Fibroblast of peridontal ligament (primary cell): ENCODE results near the gene JMJD6.
"Not testable (repeated sequence)": the region's sequence is repeated elsewhere in the genome, so short reads cannot be mapped to it uniquely, and the experiment has no call there.

Experiments
- DNase-seq: peaks from one replicate; pipeline ENCODE4 v3.0.0-alpha.2; 2010; ENCODE audit errors: extremely low read depth

The JMJD6 gene

DNA sequence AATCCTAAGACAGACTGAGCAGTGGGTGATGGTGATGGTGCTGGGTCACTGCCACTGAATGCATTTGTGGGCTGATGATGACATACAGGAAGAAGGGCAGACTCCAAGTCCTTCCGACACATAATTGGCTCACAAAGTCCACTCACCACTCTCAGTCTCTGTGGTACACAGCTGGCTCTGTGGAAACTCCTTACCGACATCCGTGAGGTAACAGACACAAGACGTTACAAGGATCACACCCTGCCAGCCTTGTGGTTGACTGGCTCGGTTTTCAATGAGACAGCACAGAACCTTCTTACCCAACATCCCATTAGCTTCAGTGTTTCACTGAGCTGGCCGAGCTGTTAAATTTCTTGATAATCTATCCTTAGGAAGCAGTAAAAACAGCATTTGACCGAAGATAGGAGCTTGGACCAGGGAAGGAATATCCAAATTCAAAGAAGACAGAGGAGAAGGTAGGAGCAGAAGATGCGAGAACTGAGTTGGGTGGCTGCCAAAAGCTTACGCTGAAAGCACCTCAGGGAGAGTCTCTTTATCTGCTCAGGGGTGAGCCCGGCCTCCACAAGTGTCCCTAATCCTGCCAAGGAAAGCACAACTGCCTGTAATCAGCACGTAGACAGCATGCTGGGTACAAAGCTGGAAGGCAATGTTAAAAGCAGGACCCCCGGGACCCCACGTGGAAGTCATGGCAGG is 10.1 kb downstream of the JMJD6 start:
- peak; percentile 99 for DNase-seq

DNA sequence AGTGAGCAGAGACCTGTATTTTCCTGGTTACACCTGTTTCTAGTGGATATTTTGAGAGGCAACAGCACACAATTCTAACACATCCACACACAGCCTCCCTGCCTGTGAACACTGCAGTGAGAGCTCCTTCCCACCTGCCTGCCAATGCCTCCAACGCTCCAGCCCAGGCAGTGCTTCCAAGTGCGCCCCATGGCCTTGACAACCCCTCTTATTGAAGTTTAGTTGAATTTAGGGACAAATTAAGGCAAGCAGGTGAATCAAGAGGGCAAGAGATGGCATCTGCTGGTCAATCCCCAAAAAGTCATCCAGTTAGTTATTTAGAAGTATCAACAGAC is 10.9 kb downstream of the JMJD6 start:
- DNase-seq: no peak

DNA sequence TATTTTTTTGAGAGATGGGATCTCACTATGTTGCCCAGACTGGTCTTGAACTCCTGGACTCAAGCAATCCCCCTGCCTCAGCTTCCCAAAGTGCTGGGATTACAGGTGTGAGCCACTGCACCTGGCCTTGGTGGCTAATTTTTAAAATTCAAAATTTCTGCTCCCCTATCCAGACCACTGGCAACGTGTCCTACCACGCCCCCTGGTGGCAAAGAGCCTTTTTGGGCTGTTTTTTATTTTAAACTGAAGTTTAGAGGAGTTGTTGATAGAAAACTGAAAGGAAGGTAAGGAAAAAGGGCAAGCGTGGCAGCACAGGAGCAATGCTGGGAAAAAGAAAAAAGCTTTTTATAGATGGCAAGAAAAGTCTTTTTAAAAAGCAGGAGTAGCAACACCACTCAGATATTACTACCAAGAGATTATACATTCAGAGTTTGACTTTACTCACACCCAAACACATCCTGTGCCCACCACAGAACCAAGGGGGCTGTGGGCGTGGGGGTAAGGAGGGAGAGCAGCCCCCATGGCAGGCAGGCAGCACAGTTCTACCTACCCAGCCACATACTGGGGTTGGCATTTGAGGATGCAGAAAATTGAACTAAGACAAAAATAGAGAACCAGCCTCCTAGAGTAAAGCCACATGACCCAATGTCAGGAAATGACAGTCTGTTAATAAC is 11.4 kb downstream of the JMJD6 start:
- peak; percentile 73 for DNase-seq

DNA sequence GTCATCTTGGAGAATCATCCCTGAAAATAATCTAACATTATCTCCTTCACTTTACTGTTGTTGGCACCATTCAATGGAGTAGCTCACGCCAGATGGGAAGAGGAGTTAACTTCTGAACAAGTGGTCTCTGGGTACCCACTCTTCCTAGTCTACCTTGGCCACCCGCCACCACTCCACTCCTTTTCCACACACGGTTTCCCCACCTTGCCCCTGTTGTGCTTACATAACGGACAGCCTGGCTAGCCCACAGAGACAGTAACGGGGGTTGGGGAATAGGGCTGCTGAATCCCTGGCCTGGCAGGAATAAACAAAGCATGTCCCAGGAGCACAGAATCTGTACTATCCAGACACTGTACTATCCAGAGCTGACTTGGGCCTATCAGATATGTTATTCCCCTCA is 12.1 kb downstream of the JMJD6 start:
- DNase-seq: no peak

DNA sequence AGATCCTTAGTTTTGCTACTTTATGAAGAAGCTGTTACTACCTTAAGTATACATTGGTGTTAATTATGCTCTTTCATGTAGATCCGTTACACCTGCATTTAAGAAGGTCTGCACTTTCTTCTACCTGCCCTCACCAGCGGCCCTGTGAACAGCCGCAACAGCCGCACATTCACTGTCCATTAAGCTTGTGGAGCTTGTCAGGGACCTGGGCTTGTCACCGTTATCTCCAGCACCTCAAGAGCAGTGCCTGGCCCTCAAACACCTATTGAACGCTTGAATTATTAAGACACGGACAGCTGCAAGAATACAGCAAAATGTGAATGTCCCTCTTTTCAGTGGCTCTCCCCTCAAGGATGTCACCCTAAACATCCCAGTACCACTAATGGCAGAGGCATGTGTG is 12.6 kb downstream of the JMJD6 start:
- DNase-seq: no peak

DNA sequence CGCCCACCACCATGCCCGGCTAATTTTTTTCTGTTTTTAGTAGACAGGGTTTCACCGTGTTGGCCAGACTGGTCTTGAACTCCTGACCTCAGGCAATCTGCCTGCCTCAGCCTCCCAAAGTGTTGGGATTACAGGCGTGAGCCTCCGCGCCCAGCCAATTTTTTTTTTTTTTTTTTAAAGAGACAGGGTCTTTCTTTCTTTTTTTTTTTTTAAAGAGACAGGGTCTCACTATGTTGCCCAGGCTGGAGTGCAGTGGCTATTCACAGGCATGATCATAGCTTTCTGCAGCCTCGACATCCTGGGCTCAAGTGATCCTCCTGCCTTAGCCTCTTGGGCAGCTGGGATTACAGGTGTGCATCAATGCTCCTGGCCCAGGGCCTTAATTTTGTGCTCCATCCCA is 14.1 kb downstream of the JMJD6 start:
- not testable (repeated sequence) for DNase-seq

DNA sequence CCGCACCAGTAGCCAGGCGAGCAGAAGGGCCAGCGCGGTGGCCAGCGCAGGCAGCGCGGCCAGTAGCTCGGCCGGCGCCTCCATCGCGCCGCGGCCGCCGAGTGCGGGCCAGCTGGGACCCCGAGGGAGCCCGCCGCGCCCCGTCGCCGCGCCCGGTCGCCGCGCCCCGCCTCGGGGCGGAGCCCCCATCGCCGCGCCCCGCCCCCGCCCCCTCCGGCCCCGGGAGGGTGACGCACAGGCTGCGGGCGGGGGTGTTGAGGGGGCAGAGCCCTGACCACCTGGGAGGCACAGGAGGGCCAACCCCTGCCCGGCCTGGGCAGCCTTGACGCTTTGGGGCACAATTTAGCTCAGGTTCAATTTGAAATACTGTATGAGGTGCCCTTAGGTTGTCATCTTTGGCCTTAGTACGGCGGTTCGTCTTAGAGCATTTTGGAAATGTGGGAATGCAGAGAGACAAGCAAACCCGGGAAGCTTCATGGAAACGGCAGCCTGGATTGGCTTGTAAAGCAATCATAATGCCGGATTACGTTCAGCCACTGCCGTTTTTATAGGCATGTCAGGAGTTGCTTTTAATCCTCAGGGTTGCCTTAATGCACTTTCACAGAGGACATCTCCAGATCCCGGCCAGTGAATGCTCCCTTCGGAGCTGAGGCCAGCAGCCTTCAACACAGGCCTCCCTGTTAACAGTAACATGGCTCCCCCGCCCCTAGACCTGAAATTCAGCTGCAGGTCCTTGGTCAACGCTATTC is 15.4 kb downstream of the JMJD6 start, which contains the start of gene MXRA7:
Gene MXRA7, minus strand, starts transcription at position 103 of the 749 bp plus-strand sequence. Its CDS starts 19 bp downstream, at position 84.
- peak; percentile 42 for DNase-seq

DNA sequence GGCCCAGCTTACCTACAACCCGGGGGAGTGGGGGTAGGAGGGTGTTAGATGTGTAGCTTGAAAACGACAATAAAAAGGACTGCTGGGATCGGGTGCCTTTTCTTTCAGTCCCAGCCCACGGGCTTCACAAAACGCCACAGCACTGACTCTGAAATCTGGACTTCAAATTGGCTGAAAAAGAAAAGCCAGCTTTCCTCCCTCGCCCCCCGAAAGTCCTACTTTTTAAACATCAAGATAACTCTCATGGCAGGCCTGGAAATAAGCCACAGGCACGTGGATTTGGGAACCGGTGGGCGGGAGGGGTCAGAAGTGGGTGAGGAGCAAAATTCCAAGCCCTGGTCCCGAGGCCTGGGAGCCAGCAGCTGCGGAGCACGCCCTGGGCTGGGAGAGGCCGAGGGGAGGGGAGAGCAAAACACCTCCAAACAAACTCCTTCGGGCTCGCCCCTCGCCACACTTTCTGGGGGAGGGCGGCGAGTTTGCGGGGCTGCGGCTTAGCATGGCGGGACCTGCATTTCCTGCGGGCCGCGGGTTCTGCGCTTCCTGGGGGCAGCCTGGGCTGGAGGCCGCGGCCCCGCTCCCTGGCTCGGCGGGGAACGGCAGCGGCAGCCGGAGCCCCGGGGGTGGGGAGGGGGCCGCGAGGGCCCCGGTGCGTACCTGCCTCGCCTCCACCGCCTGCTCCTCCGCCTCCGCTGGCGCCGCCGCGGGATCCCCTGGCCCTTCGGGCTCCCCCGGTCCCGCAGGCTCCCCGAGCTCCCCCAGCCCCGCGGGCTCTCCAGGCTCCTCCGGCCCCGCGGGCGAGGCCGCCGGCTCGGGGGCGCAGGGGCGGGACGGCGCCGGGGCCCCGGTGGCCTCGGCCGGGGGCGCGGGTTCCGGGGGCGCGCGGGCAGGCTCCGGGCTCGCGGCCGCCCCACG is 16.2 kb downstream of the JMJD6 start:
- DNase-seq: peak; percentile 44

DNA sequence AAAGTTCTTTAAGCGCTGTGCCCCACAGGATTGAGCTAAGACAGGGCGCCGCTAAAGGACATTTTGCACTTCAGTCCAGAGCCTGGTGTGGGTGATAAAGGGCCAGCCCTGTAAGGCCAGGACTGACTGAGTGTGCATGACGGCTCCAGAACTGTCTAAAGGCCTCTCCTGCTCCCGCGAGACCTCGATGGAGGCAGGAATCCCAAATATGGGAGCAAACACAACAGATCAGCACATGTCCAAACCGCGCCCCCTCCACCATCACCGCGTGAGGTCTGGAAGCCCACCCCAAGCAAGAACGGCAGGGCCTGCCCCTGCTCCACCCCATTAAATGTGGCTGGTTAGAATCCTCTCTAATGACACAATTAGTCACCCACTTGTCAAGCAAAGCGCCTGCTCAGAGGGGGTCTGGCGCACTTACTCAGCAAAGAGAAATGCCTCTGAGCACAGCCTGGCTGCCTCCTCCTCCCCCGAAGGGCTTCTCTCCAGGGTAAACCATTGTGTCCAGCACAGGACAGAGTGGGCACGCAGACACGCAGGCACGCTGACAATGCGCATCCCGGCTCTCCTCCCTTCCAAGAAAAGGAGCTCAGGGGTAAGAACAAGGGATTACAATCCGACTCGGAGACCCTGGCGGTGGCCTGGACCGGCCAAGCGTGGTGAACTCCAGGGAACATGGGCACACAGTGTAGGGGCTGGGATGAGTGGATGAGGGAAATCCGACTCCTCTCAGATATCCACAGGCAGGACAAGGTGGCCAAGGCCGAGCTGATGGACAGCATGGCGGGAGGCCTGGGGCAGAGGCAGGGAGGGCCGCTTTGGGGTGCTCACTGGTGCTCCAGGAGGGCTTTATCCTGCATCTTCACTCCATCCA is 17.1 kb downstream of the JMJD6 start:
- peak; percentile 93 for DNase-seq

DNA sequence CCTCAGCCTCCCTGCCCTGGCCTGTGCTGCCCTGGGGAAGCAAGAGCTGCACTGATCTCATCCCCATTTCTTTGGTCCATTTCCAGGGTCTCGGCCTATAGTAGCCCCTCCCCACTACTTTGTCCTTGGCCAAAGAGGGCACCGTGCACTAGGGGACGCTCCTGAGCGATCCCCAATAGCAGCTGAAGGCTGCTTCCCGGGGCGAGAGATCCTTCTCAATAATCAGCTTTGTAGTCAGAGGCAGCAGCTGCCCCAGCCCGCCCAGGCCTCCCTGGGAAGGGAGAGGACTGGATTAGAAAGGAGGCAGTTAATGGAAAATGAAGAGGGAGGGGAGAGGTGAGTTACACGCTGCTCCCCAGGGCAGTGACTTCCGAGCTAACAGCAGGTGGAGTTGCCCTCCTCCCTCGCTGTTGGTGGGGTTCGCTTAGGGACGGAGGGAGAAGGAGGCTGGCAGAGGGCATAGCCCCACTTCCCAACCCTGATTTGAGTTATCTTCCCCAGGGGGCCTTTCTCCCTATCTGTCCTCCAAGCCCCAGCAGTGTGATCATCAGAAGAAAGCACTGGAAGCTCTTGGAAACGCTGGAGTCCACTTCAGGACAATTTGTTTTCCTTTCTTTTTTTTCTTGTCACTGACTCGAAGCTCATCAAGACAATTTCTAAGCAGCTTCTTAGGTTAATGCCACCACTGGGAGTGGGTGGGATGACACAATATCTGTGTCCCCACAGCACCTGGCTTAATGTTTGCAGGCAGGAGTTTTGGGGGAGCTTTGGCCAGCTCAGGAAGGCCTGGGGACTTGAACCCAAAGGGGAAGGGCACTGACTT is 18.2 kb downstream of the JMJD6 start:
- DNase-seq: no peak

DNA sequence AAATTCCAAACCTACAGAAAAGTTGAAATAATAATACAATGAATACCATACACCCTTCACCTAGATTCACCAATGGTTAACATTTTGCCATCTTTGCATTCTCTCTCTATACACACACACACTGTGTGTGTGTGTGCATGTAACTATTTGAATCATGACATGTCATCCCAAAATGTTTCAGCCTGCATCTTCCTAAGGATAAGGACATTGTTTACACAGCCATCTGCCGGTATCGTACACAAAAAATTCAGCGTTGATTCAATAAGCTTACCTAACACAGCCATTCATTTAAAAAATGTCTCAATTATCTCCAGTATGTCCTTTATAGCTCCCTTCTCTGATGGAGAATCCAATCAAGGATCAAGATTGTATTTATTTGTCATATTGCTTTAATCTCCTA is 19.6 kb downstream of the JMJD6 start:
- DNase-seq: no peak

DNA sequence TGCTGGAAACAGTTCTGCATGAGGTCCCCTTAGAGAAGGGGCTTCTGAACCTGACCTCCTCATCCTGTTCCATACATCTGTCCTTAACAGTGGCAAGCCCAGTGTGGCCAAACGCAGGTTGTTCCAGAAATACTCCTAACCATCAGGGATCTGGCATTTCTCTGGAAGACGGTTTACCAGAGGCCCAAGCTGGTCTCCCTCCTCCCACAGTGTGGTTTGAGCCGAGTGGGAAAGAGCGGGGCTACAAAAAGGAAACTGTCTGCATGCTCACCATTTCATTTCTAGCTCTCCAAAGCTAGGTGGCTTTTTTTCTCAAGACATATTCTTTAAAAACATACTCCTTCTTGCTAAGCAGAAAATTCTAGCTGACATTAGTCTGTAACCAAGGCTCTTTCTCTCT is 21.6 kb downstream of the JMJD6 start:
- no peak for DNase-seq

DNA sequence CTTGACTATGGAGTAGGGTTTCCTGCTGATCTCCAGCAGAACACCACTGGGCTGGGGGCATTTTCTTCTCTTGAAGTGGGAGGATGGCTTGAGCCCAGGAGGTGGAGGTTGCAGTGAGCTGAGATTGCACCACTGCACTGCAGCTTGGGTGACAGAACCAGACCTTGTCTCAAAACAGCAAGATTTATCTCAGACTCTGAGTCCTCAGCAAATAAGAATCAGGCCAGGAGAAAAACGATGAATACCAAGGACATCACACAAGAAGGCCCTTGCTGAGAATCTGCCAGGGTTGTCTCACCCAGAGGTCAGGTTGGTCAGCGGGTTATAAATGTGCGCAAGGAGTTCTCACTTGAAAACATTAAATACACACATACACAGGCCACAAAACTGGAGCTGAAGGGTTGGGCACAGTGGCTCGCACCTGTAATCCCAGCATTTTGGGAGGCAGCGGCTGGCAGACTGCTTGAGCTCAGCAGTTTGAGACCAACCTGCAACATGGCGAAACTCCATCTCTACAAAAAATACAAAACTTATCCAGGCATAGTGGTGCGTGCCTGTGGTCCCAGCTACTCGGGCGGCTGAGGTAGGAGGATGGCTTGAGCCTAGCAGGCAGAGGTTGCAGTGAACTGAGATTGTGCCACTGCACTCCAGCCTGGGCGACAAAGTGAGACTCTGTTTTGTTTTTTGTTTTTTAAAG is 23.3 kb downstream of the JMJD6 start:
- no peak for DNase-seq

DNA sequence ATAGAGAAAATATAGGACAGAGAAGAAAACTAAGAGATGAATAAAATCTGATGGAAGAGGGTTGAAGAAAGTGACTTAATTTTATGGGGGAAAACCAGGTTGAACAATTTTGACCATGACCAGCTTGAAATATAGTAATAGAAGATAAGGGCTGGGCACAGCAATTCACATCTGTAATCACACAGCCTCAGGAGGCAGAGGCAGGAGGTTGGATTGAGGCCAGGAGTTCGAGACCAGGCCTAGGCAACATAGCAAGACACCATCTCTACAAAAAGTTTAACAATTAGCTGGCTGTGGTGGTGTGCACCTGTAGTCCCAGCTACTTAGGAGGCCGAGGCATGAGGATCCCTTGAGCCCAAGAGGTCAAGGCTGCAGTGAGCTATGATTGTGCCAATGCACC is 24.3 kb downstream of the JMJD6 start:
- no peak for DNase-seq

DNA sequence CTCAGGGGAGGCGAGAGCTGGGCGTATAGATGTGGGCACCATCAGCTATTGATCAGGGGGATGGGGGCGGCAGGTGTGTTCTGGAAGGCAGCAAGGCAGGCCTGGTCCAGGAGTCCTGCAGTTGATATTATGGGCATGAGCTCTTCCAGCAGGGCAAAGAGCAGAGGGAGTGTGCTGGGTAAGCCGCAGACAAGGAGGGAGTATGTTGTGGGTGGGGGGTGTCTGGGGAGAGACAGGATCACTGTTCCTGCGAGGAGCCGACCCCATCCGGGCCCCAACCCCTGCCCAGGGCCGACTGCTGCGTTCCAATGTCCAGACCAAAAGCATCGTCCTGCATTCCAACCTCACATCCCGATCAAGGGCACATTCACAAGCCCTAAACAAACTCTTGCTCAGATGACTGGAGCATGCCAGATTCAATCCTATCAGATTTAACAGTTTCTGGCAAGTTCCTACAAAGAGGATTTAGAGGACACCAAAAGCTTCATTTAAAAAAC is 24.9 kb downstream of the JMJD6 start:
- DNase-seq: no peak

DNA sequence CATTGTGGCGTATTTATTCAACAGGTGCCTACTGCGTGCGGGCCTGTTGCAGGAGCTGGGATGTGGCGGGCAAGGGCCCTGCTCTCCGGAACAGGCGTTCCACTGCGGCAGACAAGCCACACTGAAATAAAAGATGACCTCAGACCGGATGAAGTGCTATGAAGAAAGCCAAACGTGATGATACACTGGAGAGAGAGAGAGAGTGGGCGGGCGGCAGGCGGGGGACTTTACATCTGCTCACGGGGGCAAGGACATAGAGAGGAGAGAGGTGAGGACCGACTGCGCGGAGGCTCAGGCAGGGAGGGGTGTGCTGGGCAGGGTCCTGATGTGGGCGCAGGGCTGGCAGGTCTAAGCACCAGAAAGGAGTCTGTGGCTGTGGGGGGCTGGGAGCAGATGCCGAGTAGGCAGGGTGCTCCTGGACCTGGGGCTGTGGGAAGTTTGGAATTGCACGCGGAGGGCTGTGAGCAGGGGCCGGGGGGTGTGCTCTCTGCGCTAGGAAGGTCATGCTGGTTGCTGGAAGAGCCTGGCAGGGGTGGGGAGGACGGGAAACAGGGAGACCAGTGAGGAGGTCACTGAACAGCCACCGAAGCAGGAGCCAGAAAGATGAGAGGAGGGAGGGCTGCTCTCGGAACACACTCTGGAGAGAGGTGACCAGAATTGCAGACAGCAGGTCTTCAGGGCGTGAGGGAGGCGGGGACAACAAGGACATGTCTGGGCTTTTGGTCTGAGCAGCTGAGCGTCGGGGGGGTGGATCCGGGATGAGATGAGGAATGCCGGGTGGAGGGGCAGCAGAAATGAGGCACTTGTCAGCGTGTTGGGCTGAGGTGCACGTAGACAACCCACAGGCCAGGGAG is 25.6 kb downstream of the JMJD6 start:
- peak; percentile 82 for DNase-seq

DNA sequence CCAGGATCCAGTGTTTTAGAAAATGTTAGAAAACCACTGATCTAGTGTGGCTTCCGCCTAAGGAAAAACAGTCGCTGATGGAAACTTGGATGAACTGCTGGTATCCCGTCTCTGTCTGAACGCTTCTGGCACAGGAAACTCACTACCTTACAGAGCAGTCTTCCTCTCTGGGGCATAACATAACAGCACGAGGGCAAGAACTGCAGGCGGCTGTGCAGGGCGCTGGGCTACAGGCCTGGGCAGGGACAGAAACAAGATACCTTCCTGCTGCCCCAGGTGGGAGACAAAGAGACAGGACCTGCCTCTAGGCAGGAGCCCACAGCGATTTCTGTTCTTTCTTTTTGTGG is 26.2 kb downstream of the JMJD6 start:
- no peak for DNase-seq

DNA sequence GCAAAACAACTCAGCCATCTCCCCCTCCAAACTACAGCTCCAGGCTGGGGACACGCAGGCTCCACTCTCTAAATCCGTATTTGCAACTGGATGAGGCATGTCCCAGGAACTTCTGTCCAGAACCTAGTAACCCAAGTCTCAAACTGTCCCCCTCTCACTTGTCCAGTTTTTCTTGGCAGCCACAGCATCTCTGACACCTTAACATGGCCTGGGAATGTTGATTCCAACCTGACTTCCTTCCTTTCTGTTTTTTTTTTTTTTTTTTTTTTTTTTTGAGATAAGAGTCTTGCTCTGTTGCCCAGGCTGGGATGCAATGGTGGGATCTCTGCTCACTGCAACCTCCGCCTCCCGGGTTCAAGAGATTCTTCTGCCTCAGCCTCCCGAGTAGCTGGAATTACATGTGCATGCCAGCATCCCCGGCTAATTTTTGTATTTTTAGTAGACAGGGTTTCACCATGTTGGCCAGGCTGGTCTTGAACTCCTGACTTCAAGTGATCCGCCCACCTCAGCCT is 27.9 kb downstream of the JMJD6 start:
- not testable (repeated sequence) for DNase-seq
